HS-5 (cell line): ENCODE data around the gene TLE6.
"Not testable (repeated sequence)": the region's sequence is repeated elsewhere in the genome, so short reads cannot be mapped to it uniquely, and the experiment has no call there.

Experiments used
- DNase-seq: peaks from one replicate; pipeline ENCODE4 v3.0.0-alpha.2; 2012; ENCODE audit warnings: low read depth

Gene TLE6

GRCh38 chr19:2977001-2977745 lies at the start of gene TLE6:
TLE6 (plus strand) TSS chr19:2977564; CDS start chr19:2978234, 670 bp downstream.
- peak; percentile 76 for DNase-seq

- no peak for DNase-seq
These were observed 43.9 kb upstream of the TLE6 start for GRCh38 chr19:2933490-2933910.

GRCh38 chr19:2935863-2936262 lies 41.5 kb upstream of the TLE6 start:
- not testable (repeated sequence) for DNase-seq

- no peak for DNase-seq
These were observed 34.3 kb upstream of the TLE6 start for GRCh38 chr19:2942928-2943640.

- no peak for DNase-seq
These were observed 33.0 kb upstream of the TLE6 start for GRCh38 chr19:2944403-2944774.

GRCh38 chr19:2944775-2945574 lies 32.4 kb upstream of the TLE6 start, which contains the start of gene ZNF77:
ZNF77 (minus strand) TSS chr19:2944971; CDS start chr19:2944840, 131 bp downstream.
- peak; percentile 99 for DNase-seq

- no peak for DNase-seq
These were observed 31.7 kb upstream of the TLE6 start for GRCh38 chr19:2945575-2946184.

- DNase-seq, result no peak
These were observed 27.5 kb upstream of the TLE6 start for GRCh38 chr19:2949939-2950285.

GRCh38 chr19:2950286-2951124 lies 26.9 kb upstream of the TLE6 start:
- DNase-seq, result peak; percentile 100

GRCh38 chr19:2952953-2953481 lies 24.3 kb upstream of the TLE6 start:
- DNase-seq, result no peak

GRCh38 chr19:2957160-2957559 lies 20.2 kb upstream of the TLE6 start:
- DNase-seq, result no peak

GRCh38 chr19:2960120-2960519 lies 17.2 kb upstream of the TLE6 start:
- DNase-seq, result no peak

- peak; percentile 61 for DNase-seq
These were observed 15.2 kb upstream of the TLE6 start for GRCh38 chr19:2962018-2962670.

GRCh38 chr19:2963122-2963521 lies 14.2 kb upstream of the TLE6 start:
- DNase-seq, result no peak

GRCh38 chr19:2963631-2964030 lies 13.7 kb upstream of the TLE6 start:
- not testable (repeated sequence) for DNase-seq

GRCh38 chr19:2964874-2965273 lies 12.5 kb upstream of the TLE6 start:
- no peak for DNase-seq

- DNase-seq, result no peak
These were observed 9.4 kb upstream of the TLE6 start for GRCh38 chr19:2967972-2968371.

- DNase-seq, result no peak
These were observed 8.3 kb upstream of the TLE6 start for GRCh38 chr19:2969104-2969504.

GRCh38 chr19:2970201-2970835 lies 7.0 kb upstream of the TLE6 start:
- DNase-seq, result no peak

GRCh38 chr19:2973229-2973628 lies 4.1 kb upstream of the TLE6 start:
- DNase-seq, result no peak
